Subcutaneous adipose tissue (tissue), 4 donors: Measurements from ENCODE around the gene BHLHE41. TPM values are rescaled to one million over a fixed set of nuclear protein-coding genes. Genes with fewer than 3 reads are reported as not detected.

ENCODE experiments used
- total RNA-seq, 4 donors: library from RNA; depleted of rRNA; stranded (reverse); fragments of >200 nt; gene quantifications; one replicate each; pipeline ENCODE4 v1.1.0, GENCODE V29; 2016
- TF ChIP-seq, protein P1 (sequence below): fragments of 450-650 bp; IDR thresholded peaks from one replicate; pipeline ENCODE4 v1.5.1; 2016; ENCODE audit warnings: low read depth, mild to moderate bottlenecking, control low read depth, antibody characterized with exemption, moderate library complexity

BHLHE41 gene
- total RNA-seq, 4 donors from 2014 or later = 9.2 to 21.8 (median 18.3) TPM

DNA sequence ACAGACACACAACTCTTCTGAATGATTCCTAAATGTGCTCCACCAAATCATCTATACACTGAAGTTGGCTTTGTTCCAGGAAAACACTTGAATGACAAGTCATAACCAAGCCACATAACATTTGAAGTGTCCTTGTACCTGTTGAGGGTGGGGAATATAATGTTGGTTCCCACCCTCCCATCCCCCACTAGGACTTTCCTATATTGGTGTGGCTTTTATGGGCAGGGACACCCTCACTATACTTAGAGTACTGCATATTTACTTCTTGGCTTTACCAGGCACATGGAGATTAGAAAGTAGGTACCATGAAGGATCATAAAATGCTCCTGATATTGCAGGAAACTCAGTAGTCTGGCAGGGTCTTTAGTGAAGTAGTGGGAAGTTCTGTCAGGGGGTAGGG is 9.7 kb upstream of the BHLHE41 start:
- TF ChIP-seq, protein P1, sequence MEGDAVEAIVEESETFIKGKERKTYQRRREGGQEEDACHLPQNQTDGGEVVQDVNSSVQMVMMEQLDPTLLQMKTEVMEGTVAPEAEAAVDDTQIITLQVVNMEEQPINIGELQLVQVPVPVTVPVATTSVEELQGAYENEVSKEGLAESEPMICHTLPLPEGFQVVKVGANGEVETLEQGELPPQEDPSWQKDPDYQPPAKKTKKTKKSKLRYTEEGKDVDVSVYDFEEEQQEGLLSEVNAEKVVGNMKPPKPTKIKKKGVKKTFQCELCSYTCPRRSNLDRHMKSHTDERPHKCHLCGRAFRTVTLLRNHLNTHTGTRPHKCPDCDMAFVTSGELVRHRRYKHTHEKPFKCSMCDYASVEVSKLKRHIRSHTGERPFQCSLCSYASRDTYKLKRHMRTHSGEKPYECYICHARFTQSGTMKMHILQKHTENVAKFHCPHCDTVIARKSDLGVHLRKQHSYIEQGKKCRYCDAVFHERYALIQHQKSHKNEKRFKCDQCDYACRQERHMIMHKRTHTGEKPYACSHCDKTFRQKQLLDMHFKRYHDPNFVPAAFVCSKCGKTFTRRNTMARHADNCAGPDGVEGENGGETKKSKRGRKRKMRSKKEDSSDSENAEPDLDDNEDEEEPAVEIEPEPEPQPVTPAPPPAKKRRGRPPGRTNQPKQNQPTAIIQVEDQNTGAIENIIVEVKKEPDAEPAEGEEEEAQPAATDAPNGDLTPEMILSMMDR = no peak

- TF ChIP-seq, protein P1 = no peak
Measured at GRCh38 chr12:26133521-26133920, 8.7 kb upstream of the BHLHE41 start.

DNA sequence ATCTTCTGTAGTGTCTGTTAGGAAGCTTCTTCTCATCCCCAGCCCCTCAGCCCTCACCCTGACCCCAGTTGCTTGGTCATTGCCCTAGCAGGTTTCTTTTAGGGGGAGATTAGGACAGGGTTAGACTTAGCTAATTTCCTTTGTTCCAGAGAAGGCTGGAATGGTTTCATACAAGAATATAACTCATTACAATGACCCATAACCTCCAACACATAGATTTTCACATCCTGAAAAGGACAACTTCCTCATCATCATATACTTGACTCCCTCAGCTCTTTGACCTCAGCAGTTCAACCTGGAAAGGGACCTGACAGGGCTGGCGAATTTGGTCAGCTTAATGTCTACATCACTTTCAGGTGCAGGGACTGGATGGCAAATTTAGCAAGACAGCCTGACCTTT is 8.0 kb upstream of the BHLHE41 start:
- TF ChIP-seq, protein P1 = no peak

DNA sequence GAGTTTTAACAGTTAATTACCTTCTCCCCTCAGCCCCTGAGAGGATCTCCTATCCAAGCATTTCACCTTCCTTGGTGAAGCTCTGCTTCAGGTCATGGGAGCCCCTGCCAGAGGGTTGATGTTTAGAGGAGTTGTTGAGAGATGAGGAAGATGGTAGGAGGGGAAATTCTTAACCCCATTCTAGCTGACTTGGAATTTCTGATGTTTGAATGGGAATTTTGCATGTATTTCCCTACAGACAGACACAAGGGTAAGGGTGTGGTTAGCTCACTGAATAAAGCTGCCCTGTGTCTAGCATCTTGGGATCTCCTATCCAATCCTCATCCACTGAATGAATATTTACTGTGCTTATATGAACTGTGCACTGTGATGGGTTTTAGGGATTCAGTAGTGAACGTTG is 7.1 kb upstream of the BHLHE41 start:
- TF ChIP-seq, protein P1 = no peak

DNA sequence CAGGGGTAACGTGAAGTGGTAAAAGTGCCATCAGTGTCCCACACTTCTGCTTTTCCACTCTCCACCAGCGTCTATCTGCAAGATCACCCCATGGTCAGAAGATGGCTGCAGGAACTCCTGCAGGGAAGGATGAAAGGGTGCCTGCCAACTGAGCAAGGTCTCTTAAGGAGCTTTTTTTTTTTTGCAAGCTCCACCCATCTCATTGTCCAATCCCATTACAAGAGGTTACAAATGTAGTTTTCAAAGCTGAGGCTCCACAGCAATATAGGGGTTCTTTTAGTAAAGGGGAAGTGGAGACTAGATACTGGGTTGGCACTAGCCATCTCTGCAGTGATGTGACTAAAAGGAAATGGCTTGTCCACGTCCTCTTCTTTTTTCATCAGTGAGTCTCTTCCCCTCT is 5.9 kb upstream of the BHLHE41 start:
- TF ChIP-seq, protein P1 = no peak

DNA sequence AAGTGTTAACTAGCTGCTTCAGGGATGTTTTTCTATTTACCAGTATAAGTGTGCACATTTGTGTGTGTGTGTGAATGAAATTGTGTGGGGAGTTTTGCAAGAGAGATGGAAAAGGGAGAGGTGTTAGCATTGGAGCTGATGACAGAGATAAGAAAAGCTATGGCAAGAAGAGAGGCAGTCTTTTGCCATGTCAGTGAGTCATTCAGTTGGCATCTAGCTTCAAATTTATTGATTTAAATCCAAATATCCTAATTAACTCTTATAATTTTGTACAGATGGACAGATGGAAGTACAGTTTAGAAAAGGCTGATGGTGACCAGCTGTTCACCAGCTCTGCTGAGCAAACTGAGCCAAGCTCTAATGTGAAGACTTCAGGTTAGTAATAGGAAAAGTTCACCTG is 3.3 kb upstream of the BHLHE41 start:
- TF ChIP-seq, protein P1 = no peak

- TF ChIP-seq, protein P1 = no peak
Measured at GRCh38 chr12:26127404-26127803, 2.6 kb upstream of the BHLHE41 start.
